ENCODE data around the gene TEN1. TPM values are rescaled to one million over a fixed set of nuclear protein-coding genes. Genes with fewer than 3 reads are reported as not detected.

Gene TEN1
- total and polyA plus RNA-seq, 9 of the 15 experiments (the other 6 are each of a cell fraction or from before 2014, with no cell fraction given): 1.3 to 25.7 (median 10.1) TPM

GRCh38 chr17:75959839-75960511 lies 19.1 kb upstream of the TEN1 start:
- H4K20me1 ChIP-seq (replicated peaks; ENCODE audit: control insufficient read depth, insufficient read depth, low read length): no peaks in the 10 kb centered on the region
- no peaks in the 10 kb centered on the region for H3K9me1 ChIP-seq (ENCODE audit: control insufficient read depth, insufficient read depth, low read length)
- no peak overlapping the region for H3K4me2 ChIP-seq (ENCODE audit: insufficient read depth, low read length)
- peaks cover 3 to 14% of the 10 kb centered on the region in 2 experiments; a peak in 4 of 5 replicates for H3K4me1 ChIP-seq (replicated peaks in 1 of 2; ENCODE audit: control insufficient read depth in 2 of 2, insufficient read depth in 2 of 2, low read length in 2 of 2)
- ChIA-PET POLR2A (interaction anchor here (1.4 to 2.1 kb wide), 6 partner anchors 9 to 19 kb away, joined by 3 to 6 read pairs (median 4); partner anchors contain the start of genes ACOX1, FBF1 and TEN1), CTCF (ENCODE audit: low intra/inter-chr PET ratio) (no interaction called here)
- no peaks in the 10 kb centered on the region for H3K79me2 ChIP-seq (ENCODE audit: control insufficient read depth, insufficient read depth, low read length)
- intact Hi-C loops (cut with micrococcal nuclease) (no loop called here), in situ Hi-C loops (cut with MboI) (no loop called here)
- TF ChIP-seq ZNF143 (CRISPR knock-in tag; IDR thresholded peaks at IDR 0.05): no peak
- TF ChIP-seq RB1 (IDR thresholded peaks at IDR 0.05; ENCODE audit: low read depth): no peak
- TF ChIP-seq, protein P1, sequence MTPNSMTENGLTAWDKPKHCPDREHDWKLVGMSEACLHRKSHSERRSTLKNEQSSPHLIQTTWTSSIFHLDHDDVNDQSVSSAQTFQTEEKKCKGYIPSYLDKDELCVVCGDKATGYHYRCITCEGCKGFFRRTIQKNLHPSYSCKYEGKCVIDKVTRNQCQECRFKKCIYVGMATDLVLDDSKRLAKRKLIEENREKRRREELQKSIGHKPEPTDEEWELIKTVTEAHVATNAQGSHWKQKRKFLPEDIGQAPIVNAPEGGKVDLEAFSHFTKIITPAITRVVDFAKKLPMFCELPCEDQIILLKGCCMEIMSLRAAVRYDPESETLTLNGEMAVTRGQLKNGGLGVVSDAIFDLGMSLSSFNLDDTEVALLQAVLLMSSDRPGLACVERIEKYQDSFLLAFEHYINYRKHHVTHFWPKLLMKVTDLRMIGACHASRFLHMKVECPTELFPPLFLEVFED (CRISPR knock-in tag; conservative IDR thresholded peaks at IDR 0.05): no peak
- no peak for TF ChIP-seq ZNF696 (CRISPR knock-in tag; conservative IDR thresholded peaks at IDR 0.05)
- no peak for TF ChIP-seq REST (IDR thresholded peaks at IDR 0.05; ENCODE audit: borderline replicate concordance)
- no peak for TF ChIP-seq REST (CRISPR knock-in tag; IDR thresholded peaks at IDR 0.05; ENCODE audit: low read depth)
- TF ChIP-seq, protein P2, sequence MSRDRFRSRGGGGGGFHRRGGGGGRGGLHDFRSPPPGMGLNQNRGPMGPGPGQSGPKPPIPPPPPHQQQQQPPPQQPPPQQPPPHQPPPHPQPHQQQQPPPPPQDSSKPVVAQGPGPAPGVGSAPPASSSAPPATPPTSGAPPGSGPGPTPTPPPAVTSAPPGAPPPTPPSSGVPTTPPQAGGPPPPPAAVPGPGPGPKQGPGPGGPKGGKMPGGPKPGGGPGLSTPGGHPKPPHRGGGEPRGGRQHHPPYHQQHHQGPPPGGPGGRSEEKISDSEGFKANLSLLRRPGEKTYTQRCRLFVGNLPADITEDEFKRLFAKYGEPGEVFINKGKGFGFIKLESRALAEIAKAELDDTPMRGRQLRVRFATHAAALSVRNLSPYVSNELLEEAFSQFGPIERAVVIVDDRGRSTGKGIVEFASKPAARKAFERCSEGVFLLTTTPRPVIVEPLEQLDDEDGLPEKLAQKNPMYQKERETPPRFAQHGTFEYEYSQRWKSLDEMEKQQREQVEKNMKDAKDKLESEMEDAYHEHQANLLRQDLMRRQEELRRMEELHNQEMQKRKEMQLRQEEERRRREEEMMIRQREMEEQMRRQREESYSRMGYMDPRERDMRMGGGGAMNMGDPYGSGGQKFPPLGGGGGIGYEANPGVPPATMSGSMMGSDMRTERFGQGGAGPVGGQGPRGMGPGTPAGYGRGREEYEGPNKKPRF (IDR thresholded peaks at IDR 0.05; ENCODE audit: low read depth, low read length): no peak
- TF ChIP-seq CHD4 (IDR thresholded peaks at IDR 0.05; ENCODE audit: insufficient read depth, insufficient replicate concordance, low read depth, low read length, poor library complexity, severe bottlenecking): no peak
- H3K9ac ChIP-seq (ENCODE audit: insufficient read depth in 1 of 2, low read depth in 2 of 2, low read length in 2 of 2): 0 out of 4 replicates have a peak overlapping the region, but pooled peaks of 1 of the 2 experiments have one; percentile 15
- no peak overlapping the region for H3K4me3 ChIP-seq
- H3K27me3 ChIP-seq (ENCODE audit: control insufficient read depth in 2 of 2, insufficient read depth in 2 of 2, low read length in 2 of 2): no peaks in the 10 kb centered on the region
- H3K36me3 ChIP-seq (ENCODE audit: control insufficient read depth, insufficient read depth, low read length): peaks cover 15% of the 10 kb centered on the region; the same call in 2 of the 3 replicates
- ATAC-seq: no peak
- no TSS peak for BruUV-seq (replicated peaks)
- no peak overlapping the region for H2AFZ ChIP-seq (ENCODE audit: low read depth, low read length)
- H3K27ac ChIP-seq (ENCODE audit: extremely low read depth, low read depth, low read length): no peak overlapping the region
- no peak for FAIRE-seq
- H3K9me3 ChIP-seq (replicated peaks; ENCODE audit: control insufficient read depth, insufficient read depth, low read depth, low read length): no peaks in the 10 kb centered on the region
- DNase-seq (ENCODE audit: extremely low read depth in 1 of 4, low spot score in 3 of 4): no peak
- whole genome bisulfite sequencing (ENCODE audit: insufficient coverage, low coverage, missing lambda C conversion rate): 81% methylated on average over 11 of the region's 11 CpGs
